GM23338 (cell line): Measurements from ENCODE around the gene SPINK8. TPM values are rescaled to one million over a fixed set of nuclear protein-coding genes. Genes with fewer than 3 reads are reported as not detected.

Source experiments
- ATAC-seq: fragments of 200-7000 bp; cut with Tn5 transposase; 3 replicates; pipeline ENCODE4 v1.9.1; 2020
- DNase-seq: peaks from one replicate; pipeline ENCODE4 v3.0.0-alpha.2; 2015; ENCODE audit warnings: low spot score
- H2AFZ ChIP-seq: fragments of 200-600 bp; sonication (generic); 2 replicates; pipeline ENCODE4 v1.8.0; 2016; ENCODE audit warnings: antibody characterized with exemption, mild to moderate bottlenecking, moderate library complexity
- H3F3A ChIP-seq: fragments of 200-600 bp; sonication (generic); replicated peaks from 2 replicates; pipeline ENCODE4 v1.8.0; 2017; ENCODE audit warnings: antibody characterized with exemption, mixed run types, low read depth
- H3K27ac ChIP-seq: fragments of 200-600 bp; sonication (generic); 2 replicates; pipeline ENCODE4 v1.6.1; 2016; ENCODE audit warnings: low read depth
- H3K27me3 ChIP-seq: fragments of 200-600 bp; sonication (generic); 2 replicates; pipeline ENCODE4 v1.8.0; 2016; ENCODE audit warnings: mild to moderate bottlenecking, mixed run types, moderate library complexity; ENCODE audit not compliant: insufficient read depth
- H3K36me3 ChIP-seq: fragments of 200-600 bp; sonication (generic); 2 replicates; pipeline ENCODE4 v1.8.0; 2016; ENCODE audit warnings: mild to moderate bottlenecking; ENCODE audit not compliant: insufficient read depth
- H3K4me1 ChIP-seq: fragments of 200-600 bp; sonication (generic); 2 replicates; pipeline ENCODE4 v1.8.0; 2016; ENCODE audit warnings: mild to moderate bottlenecking, moderate library complexity; ENCODE audit not compliant: insufficient read depth
- H3K4me2 ChIP-seq: fragments of 200-600 bp; sonication (generic); 2 replicates; pipeline ENCODE4 v1.7.1; 2017; ENCODE audit warnings: mixed run types
- H3K4me3 ChIP-seq: fragments of 200-600 bp; sonication (generic); 2 replicates; pipeline ENCODE4 v1.6.1; 2016; ENCODE audit warnings: mixed run types
- H3K79me2 ChIP-seq: fragments of 200-600 bp; sonication (generic); replicated peaks from 2 replicates; pipeline ENCODE4 v1.8.0; 2017; ENCODE audit warnings: mild to moderate bottlenecking; ENCODE audit not compliant: insufficient read depth
- H3K9me2 ChIP-seq: fragments of 200-600 bp; sonication (generic); 2 replicates; pipeline ENCODE4 v1.8.0; 2017; ENCODE audit not compliant: insufficient read depth
- H4K20me1 ChIP-seq: fragments of 200-600 bp; sonication (generic); replicated peaks from 2 replicates; pipeline ENCODE4 v1.8.0; 2017; ENCODE audit warnings: mild to moderate bottlenecking; ENCODE audit not compliant: insufficient read depth
- H3K27ac Mint-ChIP-seq: 2 replicates; pipeline ENCODE4 v1.8.0; 2020; ENCODE audit warnings: inconsistent platforms, mild to moderate bottlenecking, moderate library complexity, mixed read lengths
- H3K27me3 Mint-ChIP-seq: 3 replicates; pipeline ENCODE4 v1.8.0; 2022; ENCODE audit warnings: low read depth, mild to moderate bottlenecking, moderate library complexity, mixed read lengths, inconsistent platforms; ENCODE audit not compliant: insufficient read depth, poor library complexity
- H3K36me3 Mint-ChIP-seq: 3 replicates; pipeline ENCODE4 v1.8.0; 2021; ENCODE audit warnings: low read depth, mild to moderate bottlenecking, inconsistent platforms, moderate library complexity, mixed read lengths
- H3K4me1 Mint-ChIP-seq: 3 replicates; pipeline ENCODE4 v1.8.0; 2020; ENCODE audit warnings: mild to moderate bottlenecking, inconsistent platforms, mixed read lengths
- H3K4me3 Mint-ChIP-seq: 3 replicates; pipeline ENCODE4 v1.8.0; 2021; ENCODE audit warnings: moderate library complexity, mild to moderate bottlenecking, inconsistent platforms, mixed read lengths
- H3K9me3 Mint-ChIP-seq: 3 replicates; pipeline ENCODE4 v1.8.0; 2020; ENCODE audit warnings: moderate library complexity, mild to moderate bottlenecking, inconsistent platforms, mixed read lengths
- CREB1 ChIP-seq: fragments of 250-450 bp; sonication (Bioruptor Pico); IDR thresholded peaks from 2 replicates; pipeline ENCODE4 v1.5.0; 2020; ENCODE audit warnings: low read depth, mild to moderate bottlenecking, moderate library complexity
- CTCF ChIP-seq, 2 experiments: fragments of 200-600 bp in 1 of 2; sonication (generic) in 1 of 2; conservative IDR thresholded peaks; 2 replicates each; pipeline versions ENCODE4 v1.5.1 to v1.6.1; 2016 to 2017; ENCODE audit warnings: antibody characterized with exemption in 2 of 2, low read depth in 2 of 2, mild to moderate bottlenecking in 2 of 2, moderate library complexity in 1 of 2
- EZH2 ChIP-seq: fragments of 200-600 bp; sonication (generic); IDR thresholded peaks from one replicate; pipeline ENCODE4 v1.8.0; 2017; ENCODE audit warnings: antibody characterized with exemption, mild to moderate bottlenecking, low read depth; ENCODE audit not compliant: unreplicated experiment
- EZH2phosphoT487 ChIP-seq: fragments of 200-600 bp; sonication (generic); IDR thresholded peaks from one replicate; pipeline ENCODE4 v1.8.1; 2018; ENCODE audit warnings: antibody characterized with exemption; ENCODE audit not compliant: unreplicated experiment
- JUNB ChIP-seq: IDR thresholded peaks from one replicate; pipeline ENCODE4 v1.6.1; 2016; ENCODE audit warnings: antibody characterized with exemption; ENCODE audit not compliant: unreplicated experiment
- NANOG ChIP-seq: IDR thresholded peaks from 2 replicates; pipeline ENCODE4 v1.6.1; 2016; ENCODE audit warnings: antibody characterized with exemption, borderline replicate concordance
- POLR2AphosphoS5 ChIP-seq: IDR thresholded peaks from 2 replicates; pipeline ENCODE4 v1.6.1; 2016; ENCODE audit warnings: antibody characterized with exemption, low read depth
- REST ChIP-seq: IDR thresholded peaks from one replicate; pipeline ENCODE4 v1.6.1; 2018; ENCODE audit warnings: antibody characterized with exemption; ENCODE audit not compliant: unreplicated experiment
- STAT1 ChIP-seq: IDR thresholded peaks from one replicate; pipeline ENCODE4 v1.6.1; 2016; ENCODE audit warnings: antibody characterized with exemption; ENCODE audit not compliant: unreplicated experiment
- ZNF114 ChIP-seq: fragments of 250-450 bp; sonication (Bioruptor Pico); IDR thresholded peaks from 2 replicates; pipeline ENCODE4 v1.5.0; 2020; ENCODE audit warnings: mild to moderate bottlenecking, moderate library complexity
- ZNF331 ChIP-seq: fragments of 250-450 bp; sonication (Bioruptor Pico); IDR thresholded peaks from 2 replicates; pipeline ENCODE4 v1.5.0; 2020; ENCODE audit warnings: low read depth, mild to moderate bottlenecking, moderate library complexity
- ZNF462 ChIP-seq: fragments of 250-450 bp; sonication (Bioruptor Pico); IDR thresholded peaks from 2 replicates; pipeline ENCODE4 v1.5.0; 2020; ENCODE audit warnings: mild to moderate bottlenecking, moderate library complexity
- polyA plus RNA-seq: library from polyadenylated mRNA; unstranded; fragments of >200 nt; fragmentation: Nextera tagmentation; extraction: Ambion mirVana; gene quantifications from 2 replicates; pipeline ENCODE4 v1.2.1, GENCODE V29; 2016
- total RNA-seq: library from RNA; depleted of rRNA; stranded (reverse); fragments of >200 nt; shearing (Covaris generic); gene quantifications from 2 replicates; pipeline ENCODE4 v1.2.3, GENCODE V29; 2014

SPINK8 gene
- total and polyA plus RNA-seq, 2 experiments from 2014 or later = not detected

GRCh38 chr3:48364840-48365239, 31.4 kb upstream of the SPINK8 start:
- no peak overlapping the region for H3K4me2 ChIP-seq
- no peak overlapping the region for H2AFZ ChIP-seq
- H3K9me2 ChIP-seq = no peaks in the 10 kb centered on the region
- DNase-seq = no peak
- peaks cover 5% of the 10 kb centered on the region; the same call in 1 of the 2 replicates for H3K4me1 ChIP-seq
- no peaks in the 10 kb centered on the region for H3K36me3 Mint-ChIP-seq
- no peaks in the 10 kb centered on the region for H3K36me3 ChIP-seq
- H3K27ac ChIP-seq = no peak overlapping the region
- no peaks in the 10 kb centered on the region for H3K27me3 ChIP-seq
- ATAC-seq = no peak
- H3K79me2 ChIP-seq = no peaks in the 10 kb centered on the region
- no peak overlapping the region for H3K4me3 Mint-ChIP-seq
- H3K4me1 Mint-ChIP-seq = peaks cover 5% of the 10 kb centered on the region
- no peak for TF ChIP-seq EZH2phosphoT487
- TF ChIP-seq JUNB = no peak
- no peaks in the 10 kb centered on the region for H4K20me1 ChIP-seq
- H3K9me3 Mint-ChIP-seq = peaks cover 15% of the 10 kb centered on the region
- H3K27me3 Mint-ChIP-seq = peaks cover 2% of the 10 kb centered on the region
- no peaks in the 10 kb centered on the region for H3F3A ChIP-seq
- H3K4me3 ChIP-seq = no peak overlapping the region
- no peak overlapping the region for H3K27ac Mint-ChIP-seq

GRCh38 chr3:48361928-48362327, 28.5 kb upstream of the SPINK8 start:
- H3K4me3 ChIP-seq = no peak overlapping the region
- no peaks in the 10 kb centered on the region for H3K27me3 ChIP-seq
- Mint-ChIP-seq H3K27ac (no peak overlapping the region), H3K9me3 (peaks cover 16% of the 10 kb centered on the region), H3K36me3 (no peaks in the 10 kb centered on the region), H3K4me3 (no peak overlapping the region), H3K4me1 (no peaks in the 10 kb centered on the region), H3K27me3 (peaks cover 2% of the 10 kb centered on the region)
- no peak overlapping the region for H3K27ac ChIP-seq
- H3K9me2 ChIP-seq = no peaks in the 10 kb centered on the region
- H2AFZ ChIP-seq = no peak overlapping the region
- DNase-seq (no peak), ATAC-seq (no peak)
- H3K79me2 ChIP-seq = no peaks in the 10 kb centered on the region
- no peak overlapping the region for H3K4me2 ChIP-seq
- no peaks in the 10 kb centered on the region for H4K20me1 ChIP-seq
- H3K36me3 ChIP-seq = no peaks in the 10 kb centered on the region
- H3F3A ChIP-seq = no peaks in the 10 kb centered on the region
- no peaks in the 10 kb centered on the region for H3K4me1 ChIP-seq
- no peak for TF ChIP-seq ZNF462 (CRISPR knock-in tag)
- TF ChIP-seq JUNB = no peak
- no peak for TF ChIP-seq REST
- no peak for TF ChIP-seq EZH2phosphoT487
- TF ChIP-seq NANOG = no peak
- no peak for TF ChIP-seq POLR2AphosphoS5
- TF ChIP-seq ZNF114 (CRISPR knock-in tag) = no peak
- TF ChIP-seq ZNF331 = no peak
- TF ChIP-seq EZH2 = no peak
- no peak for TF ChIP-seq CREB1 (CRISPR knock-in tag)
- TF ChIP-seq STAT1 = no peak
- no peak for TF ChIP-seq CTCF (conservative IDR thresholded peaks at IDR 0.05; ENCODE audit: low read depth in 2 of 2)
